IPS-15b (cell line): ENCODE data around the gene RPUSD4.

Experiments used
- H3K27me3 ChIP-seq: one replicate; pipeline ENCODE4 v1.6.1; 2013; ENCODE audit warnings: low read length; ENCODE audit not compliant: control insufficient read depth, insufficient read depth
- H3K36me3 ChIP-seq: one replicate; pipeline ENCODE4 v1.6.1; 2013; ENCODE audit warnings: low read length; ENCODE audit not compliant: control insufficient read depth, insufficient read depth
- H3K4me1 ChIP-seq: one replicate; pipeline ENCODE4 v1.6.1; 2013; ENCODE audit warnings: mild to moderate bottlenecking, low read length; ENCODE audit not compliant: control insufficient read depth, insufficient read depth
- H3K4me3 ChIP-seq: one replicate; pipeline ENCODE4 v1.5.1; 2013; ENCODE audit warnings: low read depth, low read length
- H3K9ac ChIP-seq: one replicate; pipeline ENCODE4 v1.6.1; 2013; ENCODE audit warnings: low read depth, mild to moderate bottlenecking, low read length
- H3K9me3 ChIP-seq: one replicate; pipeline ENCODE4 v1.6.1; 2013; ENCODE audit warnings: mild to moderate bottlenecking, low read length; ENCODE audit not compliant: control insufficient read depth, insufficient read depth

RPUSD4 gene

DNA sequence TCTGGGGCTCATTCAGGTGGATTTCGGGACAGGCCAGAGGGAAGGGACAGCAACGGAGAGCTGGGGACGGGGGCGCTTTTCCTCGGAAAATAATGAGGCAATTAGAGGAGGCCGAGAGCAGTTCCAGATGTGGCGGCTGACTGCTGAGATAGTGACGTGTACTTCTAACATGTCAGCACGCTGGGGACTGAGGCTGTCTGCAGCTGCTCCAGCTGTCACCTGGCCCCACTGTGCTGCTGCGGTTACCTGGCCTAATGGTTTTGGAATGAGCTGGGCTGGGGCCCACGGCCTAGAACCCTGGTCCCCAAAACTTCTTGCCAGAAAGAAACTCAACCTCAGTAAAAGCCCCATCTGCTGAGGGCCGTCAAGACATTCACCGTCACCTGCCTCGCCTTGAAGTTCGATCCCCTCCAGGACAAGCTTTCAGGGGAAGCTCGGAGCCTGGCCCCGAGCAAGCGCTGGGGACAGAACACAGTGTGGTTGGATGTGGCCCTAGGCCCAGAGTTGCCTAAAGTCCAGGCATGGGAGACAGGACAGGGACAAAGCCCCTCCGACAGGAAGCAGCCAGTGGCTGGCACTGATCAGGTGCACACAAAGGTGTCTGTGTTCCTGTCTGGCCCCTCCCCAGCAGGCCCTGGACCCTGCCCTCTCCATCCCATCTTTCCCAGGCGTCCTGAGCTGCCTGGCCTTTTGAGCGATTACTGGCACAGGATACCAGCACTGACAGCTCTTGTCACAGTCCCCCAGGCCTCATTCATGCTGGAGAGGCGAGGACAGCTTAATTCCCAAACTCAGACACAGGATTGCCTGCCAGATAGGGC is 22.1 kb downstream of the RPUSD4 start:
- no peak overlapping the region for H3K4me3 ChIP-seq
- peaks cover 18% of the 10 kb centered on the region for H3K36me3 ChIP-seq
- no peaks in the 10 kb centered on the region for H3K27me3 ChIP-seq
- H3K9me3 ChIP-seq, result no peaks in the 10 kb centered on the region
- H3K9ac ChIP-seq, result no peak overlapping the region
- H3K4me1 ChIP-seq, result no peaks in the 10 kb centered on the region

DNA sequence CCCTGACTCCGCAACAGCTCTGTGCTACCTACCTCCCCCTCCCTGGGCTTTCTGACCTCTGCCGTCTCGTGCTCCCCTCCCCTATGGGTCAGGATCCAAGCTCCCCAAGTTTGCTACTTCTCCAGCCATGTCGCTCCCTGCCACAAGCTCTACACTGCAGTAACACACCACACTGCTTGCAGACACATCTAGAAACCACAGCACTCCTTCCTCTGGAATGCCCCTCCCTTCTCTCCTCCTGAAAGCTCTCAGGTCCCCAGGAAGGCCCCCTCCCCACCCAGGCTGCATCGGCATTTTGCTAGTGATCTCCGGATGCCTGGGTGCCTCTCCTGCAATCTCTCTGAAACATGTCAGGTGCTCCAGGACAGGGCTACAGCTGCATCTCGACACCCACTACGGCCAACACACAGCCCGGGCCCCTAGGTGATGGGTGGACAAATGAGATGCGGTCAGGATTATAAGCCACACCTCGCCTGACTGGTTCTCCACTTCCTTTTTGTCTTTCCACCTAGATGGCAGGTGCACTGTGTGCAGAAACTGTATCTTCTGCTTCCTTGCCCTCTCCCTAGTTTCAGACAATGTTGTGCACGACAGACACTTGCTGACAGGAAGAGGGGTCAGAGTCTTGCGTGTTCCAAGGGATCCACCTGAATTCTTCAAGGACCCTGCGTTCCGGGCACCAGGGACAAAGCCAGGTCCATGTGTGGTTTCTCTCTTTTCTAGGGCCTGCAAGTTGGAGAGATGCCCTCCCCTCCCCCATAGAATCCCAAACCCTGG is 22.9 kb downstream of the RPUSD4 start:
- H3K27me3 ChIP-seq, result no peaks in the 10 kb centered on the region
- H3K4me1 ChIP-seq, result no peaks in the 10 kb centered on the region
- no peak overlapping the region for H3K4me3 ChIP-seq
- no peaks in the 10 kb centered on the region for H3K9me3 ChIP-seq
- H3K36me3 ChIP-seq, result peaks cover 18% of the 10 kb centered on the region
- H3K9ac ChIP-seq, result no peak overlapping the region

DNA sequence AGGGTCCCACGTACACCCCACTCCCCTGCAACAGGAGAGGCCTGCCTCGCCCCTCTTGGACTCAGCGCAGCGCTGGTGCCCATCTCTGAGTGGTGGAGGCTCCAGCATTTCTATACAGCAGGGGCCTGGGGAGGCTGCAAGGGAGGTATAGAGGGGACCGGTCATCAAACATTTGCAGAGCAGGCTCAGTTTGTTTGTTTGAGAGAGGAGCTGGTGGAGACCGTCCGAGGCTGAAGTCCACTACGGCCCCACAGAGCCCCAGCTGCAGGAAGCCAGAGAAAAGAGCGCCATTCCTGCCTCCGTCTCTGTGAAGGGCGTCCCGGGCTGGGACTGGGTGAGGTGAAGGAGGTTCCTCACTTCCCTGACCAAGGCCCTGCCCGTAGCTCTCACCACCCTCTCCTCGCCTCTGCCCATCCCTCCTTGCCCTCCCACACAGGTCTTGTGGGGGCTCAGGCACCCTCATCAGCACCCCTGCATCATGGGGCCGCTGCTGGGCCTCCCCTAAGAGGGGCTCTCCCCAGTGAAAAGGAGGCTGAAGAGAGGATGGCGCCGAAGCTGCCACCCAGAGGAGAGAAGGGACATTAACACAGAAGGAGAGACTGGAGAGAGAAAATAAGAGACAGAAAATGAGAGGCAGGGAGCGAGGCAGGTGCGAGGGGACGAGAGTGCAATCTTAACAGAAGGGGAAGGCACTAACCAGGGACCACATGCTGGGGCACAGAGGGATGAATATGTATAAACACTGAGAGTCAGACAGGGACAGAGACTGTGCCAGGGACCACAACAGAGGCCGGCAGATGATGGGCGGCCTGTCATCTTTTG is 24.5 kb downstream of the RPUSD4 start:
- H3K4me1 ChIP-seq, result no peaks in the 10 kb centered on the region
- peaks cover 8% of the 10 kb centered on the region for H3K36me3 ChIP-seq
- H3K4me3 ChIP-seq, result no peak overlapping the region
- H3K9ac ChIP-seq, result no peak overlapping the region
- H3K27me3 ChIP-seq, result no peaks in the 10 kb centered on the region
- H3K9me3 ChIP-seq, result no peaks in the 10 kb centered on the region

DNA sequence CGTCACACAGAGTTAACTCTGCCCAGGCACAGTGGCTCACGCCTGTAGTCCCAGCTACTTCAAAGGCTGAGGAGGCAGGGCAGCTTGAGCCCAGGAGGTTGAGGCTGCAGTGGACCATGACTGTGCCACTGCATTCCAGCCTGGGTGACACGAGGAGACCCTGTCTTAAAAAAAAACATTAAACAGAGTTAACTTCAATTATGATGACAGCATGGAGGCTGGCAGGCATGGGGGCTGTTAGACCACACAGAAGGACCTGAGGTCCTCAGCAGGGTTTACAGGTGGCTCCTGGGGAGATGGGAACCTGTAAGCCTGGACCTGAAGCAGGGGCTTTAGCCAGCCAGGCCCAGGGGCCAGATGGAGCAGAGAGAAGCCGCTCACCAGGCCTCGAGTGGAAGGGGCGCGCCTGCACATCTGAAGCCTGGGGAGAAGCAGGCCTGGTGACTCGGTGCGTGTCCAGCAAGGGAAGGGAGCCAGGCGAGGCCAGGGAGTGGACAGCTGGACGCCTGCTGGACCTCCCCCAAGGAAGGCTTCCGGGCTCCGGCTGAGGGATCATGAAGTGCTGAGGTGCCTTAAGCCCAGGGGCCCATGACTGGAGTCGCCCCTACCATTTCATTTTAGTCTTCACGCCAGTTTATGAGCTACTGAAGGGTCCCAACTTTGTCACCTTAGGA is 25.3 kb downstream of the RPUSD4 start:
- Histone ChIP-seq H3K9me3 (no peaks in the 10 kb centered on the region), H3K4me3 (no peak overlapping the region), H3K9ac (no peak overlapping the region), H3K36me3 (peaks cover 6% of the 10 kb centered on the region), H3K4me1 (no peaks in the 10 kb centered on the region), H3K27me3 (no peaks in the 10 kb centered on the region)

DNA sequence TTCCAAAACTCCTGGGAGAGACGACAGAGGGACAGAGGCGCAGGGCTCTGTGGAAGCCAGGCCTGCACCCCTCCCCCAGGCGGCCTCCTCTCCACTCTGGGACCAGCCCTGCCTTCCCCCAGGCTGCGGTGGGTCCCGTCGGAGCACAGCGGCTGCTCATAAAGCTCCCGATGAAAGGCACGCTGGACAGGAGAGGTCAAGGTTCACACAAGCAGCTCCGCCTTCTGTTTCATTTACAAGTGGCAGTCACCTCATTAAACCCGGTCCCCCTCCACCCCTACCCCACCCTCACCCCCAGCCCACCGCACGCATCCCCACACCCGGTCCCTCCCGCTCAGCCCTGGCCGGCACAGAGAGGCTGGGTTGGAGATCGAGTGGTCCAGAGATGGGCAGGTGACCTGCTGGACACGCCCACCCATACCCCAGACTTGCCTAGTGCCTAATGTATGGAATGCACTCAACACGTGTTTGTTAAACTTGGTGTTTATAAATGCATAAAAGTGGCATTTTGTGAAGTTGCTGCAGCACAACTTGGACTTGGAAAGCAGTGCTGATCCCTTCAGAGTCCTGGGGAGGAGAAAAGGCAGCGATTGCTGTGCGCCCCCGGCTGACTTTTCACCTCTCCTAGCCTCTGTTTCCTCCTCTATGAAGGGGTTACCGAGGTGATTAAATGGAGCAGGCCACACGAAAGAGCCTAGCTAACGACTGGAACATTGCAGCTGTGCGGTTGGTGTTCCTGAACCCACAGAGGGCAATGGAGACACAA is 26.0 kb downstream of the RPUSD4 start:
- H3K36me3 ChIP-seq, result no peaks in the 10 kb centered on the region
- H3K27me3 ChIP-seq, result no peaks in the 10 kb centered on the region
- no peak overlapping the region for H3K9ac ChIP-seq
- H3K4me1 ChIP-seq, result no peaks in the 10 kb centered on the region
- no peak overlapping the region for H3K4me3 ChIP-seq
- no peaks in the 10 kb centered on the region for H3K9me3 ChIP-seq

DNA sequence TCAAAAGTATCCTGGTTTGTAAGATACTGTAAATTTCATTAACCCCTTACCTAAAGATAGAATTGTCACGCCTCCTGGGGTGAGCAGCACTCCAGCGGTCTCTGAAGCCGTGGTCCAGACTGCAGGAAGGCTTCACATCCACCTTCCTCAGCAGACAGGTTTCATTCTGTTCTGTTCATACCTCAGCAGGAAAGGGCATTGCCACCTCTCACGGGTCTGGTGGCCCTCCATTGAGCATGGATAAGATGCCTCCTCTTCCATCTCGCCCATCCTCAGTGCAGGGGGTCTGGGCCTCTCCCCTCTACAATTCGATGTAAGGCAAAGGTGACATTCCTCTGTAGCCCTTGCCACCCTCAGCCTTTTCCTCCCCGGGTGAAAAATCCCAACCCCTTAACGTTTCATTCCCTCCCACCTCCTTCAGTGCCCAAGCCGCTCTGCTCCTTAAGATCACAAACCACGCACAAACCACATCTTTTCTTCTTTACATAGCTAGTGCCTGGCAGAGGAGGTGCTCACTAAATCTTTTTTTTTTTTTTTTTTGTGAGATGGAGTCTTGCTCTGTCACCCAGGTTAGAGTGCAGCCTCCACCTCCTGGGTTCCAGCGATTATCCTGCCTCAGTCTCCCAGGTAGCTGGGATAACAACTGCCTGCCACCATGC is 28.5 kb downstream of the RPUSD4 start:
- no peak overlapping the region for H3K9ac ChIP-seq
- H3K9me3 ChIP-seq, result no peaks in the 10 kb centered on the region
- H3K36me3 ChIP-seq, result no peaks in the 10 kb centered on the region
- H3K4me1 ChIP-seq, result no peaks in the 10 kb centered on the region
- H3K4me3 ChIP-seq, result no peak overlapping the region
- no peaks in the 10 kb centered on the region for H3K27me3 ChIP-seq

DNA sequence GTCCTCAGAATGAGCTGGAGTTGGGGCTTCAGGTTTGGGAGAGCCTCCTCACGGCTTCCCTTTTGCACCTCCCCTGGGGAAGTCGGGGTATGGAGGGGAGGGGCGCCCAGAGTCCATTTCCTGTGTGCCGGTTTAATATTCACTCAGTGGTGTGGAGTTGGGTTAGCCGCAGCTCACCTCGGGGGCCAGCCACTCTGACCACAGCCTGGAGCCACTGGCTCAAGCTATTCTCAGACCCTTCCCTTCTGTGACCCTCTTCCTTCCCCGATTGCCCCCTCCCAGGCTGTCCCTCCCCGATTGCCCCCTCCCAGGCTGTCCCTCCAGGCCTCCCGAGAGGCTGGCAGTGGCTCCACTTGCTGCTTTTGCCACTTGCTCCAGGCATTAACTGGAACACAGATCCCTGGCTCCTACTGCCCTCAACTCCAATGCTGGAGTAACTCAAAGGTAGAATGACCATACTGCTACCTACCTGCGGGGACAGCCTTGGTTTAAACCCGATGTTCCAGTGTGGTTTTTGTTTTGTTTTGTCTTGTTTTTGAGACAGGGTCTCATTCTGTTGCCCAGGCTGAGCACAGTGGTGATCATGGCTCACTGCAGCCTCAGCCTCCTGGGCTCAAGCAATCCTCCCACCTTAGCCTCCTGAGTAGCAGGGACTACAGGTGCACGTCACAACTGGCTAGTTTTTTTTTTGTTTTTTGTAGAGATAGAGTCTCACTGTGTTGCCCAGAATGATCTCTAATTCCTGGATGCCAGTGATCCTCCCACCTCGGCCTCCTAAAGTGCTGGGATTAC is 29.3 kb downstream of the RPUSD4 start:
- H3K27me3 ChIP-seq, result no peaks in the 10 kb centered on the region

DNA sequence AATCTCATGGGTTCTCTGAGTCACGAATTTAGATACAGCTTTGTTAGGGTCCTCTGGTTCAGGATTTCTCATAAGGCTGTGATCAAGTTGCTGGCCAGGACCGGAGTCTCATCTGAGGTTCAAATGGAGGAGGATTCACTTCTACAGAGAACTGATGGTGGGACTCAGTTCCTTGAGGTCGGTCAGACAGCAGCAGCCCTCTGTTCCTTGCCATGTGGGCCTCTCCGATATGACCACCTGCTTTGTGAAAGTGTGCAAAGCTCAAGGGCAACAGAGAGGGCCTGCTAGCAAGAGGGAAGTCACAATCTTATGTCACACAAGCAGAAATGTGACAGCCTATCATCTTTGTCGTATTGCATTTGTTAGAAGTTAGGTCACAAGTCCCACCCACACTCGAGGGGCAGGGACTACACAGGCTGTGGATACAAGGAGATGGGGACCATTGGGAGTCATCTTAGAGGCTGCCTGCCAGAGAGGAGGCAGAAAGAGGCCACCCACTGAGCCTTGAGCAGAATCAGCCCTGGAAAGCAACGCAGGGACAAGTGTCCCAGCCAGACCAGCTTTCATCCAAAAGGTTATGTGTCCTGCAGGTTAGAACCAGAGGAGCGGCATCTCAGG is 34.5 kb downstream of the RPUSD4 start:
- Histone ChIP-seq H3K4me1 (no peaks in the 10 kb centered on the region), H3K4me3 (no peak overlapping the region), H3K9me3 (no peaks in the 10 kb centered on the region), H3K36me3 (no peaks in the 10 kb centered on the region), H3K9ac (no peak overlapping the region), H3K27me3 (no peaks in the 10 kb centered on the region)

More for the DNA sequence above, 29.3 kb downstream of the RPUSD4 start:
- no peak overlapping the region for H3K9ac ChIP-seq
- no peaks in the 10 kb centered on the region for H3K36me3 ChIP-seq
- no peaks in the 10 kb centered on the region for H3K9me3 ChIP-seq
- no peaks in the 10 kb centered on the region for H3K4me1 ChIP-seq
- H3K4me3 ChIP-seq, result no peak overlapping the region

DNA sequence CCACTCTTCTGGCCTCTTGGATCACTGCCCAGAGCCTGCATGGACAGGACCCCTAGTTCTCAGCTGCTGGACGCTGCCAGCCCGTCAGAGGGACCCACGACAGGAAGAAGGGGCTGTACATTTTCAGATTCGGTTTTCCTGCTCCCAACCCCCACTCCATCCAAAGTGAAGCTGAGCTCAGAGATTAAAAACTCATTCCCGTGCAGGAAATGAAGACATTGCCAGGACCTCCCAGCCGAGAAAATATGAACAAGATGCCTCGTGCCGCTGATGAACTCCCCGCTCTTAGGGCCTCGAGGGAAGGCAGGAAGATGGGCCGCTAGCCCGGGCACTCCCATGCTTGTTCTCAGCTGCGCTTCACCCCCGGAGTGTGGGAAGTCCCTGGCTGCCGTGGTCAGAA is 36.1 kb downstream of the RPUSD4 start:
- Histone ChIP-seq H3K4me3 (no peak overlapping the region), H3K4me1 (no peaks in the 10 kb centered on the region), H3K36me3 (no peaks in the 10 kb centered on the region), H3K27me3 (no peaks in the 10 kb centered on the region), H3K9me3 (no peaks in the 10 kb centered on the region), H3K9ac (no peak overlapping the region)

DNA sequence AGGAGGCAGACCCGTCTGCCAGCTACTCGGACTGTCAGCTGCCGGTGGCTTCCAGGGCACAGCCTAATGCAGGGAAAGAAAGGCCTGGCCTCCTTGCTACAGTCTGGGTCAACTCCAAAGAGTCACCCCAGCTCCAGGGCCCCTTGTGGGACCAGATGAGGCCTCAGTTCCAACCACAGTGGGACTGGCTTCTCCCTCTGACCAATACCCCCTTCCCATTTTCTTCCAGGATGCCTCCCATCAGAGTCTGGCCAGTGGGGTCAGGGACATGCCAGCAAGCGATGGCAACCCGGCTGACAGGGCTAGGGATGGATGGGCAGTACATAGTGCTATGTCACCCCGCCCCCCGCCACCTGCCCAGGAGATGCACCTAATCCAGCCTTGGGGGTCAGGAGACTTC is 36.6 kb downstream of the RPUSD4 start:
- Histone ChIP-seq H3K36me3 (no peaks in the 10 kb centered on the region), H3K27me3 (no peaks in the 10 kb centered on the region), H3K9ac (no peak overlapping the region), H3K4me1 (no peaks in the 10 kb centered on the region), H3K4me3 (no peak overlapping the region), H3K9me3 (no peaks in the 10 kb centered on the region)
